Heart right ventricle (tissue), 16 donors: ENCODE measurements around the gene CDCP1. TPM values are rescaled to one million over a fixed set of nuclear protein-coding genes. Genes with fewer than 3 reads are reported as not detected.

Source experiments
- ATAC-seq, 8 donors: fragments of 200-7000 bp; cut with Tn5 transposase; one replicate each; pipeline ENCODE4 v1.9.1; 2020; ENCODE audit warnings: mild to moderate bottlenecking in 8 of 8, moderate library complexity in 8 of 8, moderate number of reproducible peaks in 1 of 8
- DNase-seq, 2 donors: peaks; one replicate each; pipeline ENCODE4 v3.0.0-alpha.2; 2020
- H3K27ac ChIP-seq, 10 donors: fragments of 200-600 bp; sonication (generic) in 2 of 10; one replicate each; pipeline versions ENCODE4 v1.5.0 to v1.8.0; 2020 to 2022; ENCODE audit warnings: mild to moderate bottlenecking in 3 of 10
- H3K27me3 ChIP-seq, 7 donors: fragments of 200-600 bp; one replicate each; pipeline ENCODE4 v1.8.0; 2021 to 2022; ENCODE audit warnings: mild to moderate bottlenecking in 2 of 7
- H3K36me3 ChIP-seq, 9 donors: fragments of 200-600 bp; sonication (generic) in 1 of 9; one replicate each; pipeline versions ENCODE4 v1.5.0 to v1.8.0; 2020 to 2022; ENCODE audit warnings: mild to moderate bottlenecking in 2 of 9
- H3K4me1 ChIP-seq, 9 donors: fragments of 200-600 bp; sonication (generic) in 1 of 9; one replicate each; pipeline versions ENCODE4 v1.5.0 to v1.8.0; 2020 to 2022; ENCODE audit warnings: mild to moderate bottlenecking in 4 of 9
- H3K4me3 ChIP-seq, 10 donors: fragments of 200-600 bp; sonication (generic) in 2 of 10; one replicate each; pipeline versions ENCODE4 v1.5.0 to v1.8.0; 2020 to 2022; ENCODE audit warnings: mild to moderate bottlenecking in 7 of 10, moderate library complexity in 2 of 10
- H3K9me3 ChIP-seq, 11 donors: fragments of 200-600 bp in 10 of 11; sonication (generic) in 2 of 11; one replicate each; pipeline versions ENCODE4 v1.5.0 to v1.8.0; 2013 to 2022; ENCODE audit warnings: mild to moderate bottlenecking in 2 of 11, control low read depth in 1 of 11, moderate library complexity in 1 of 11
- WGBS, 2 donors: extraction: QIAGEN DNeasy Blood & Tissue Kit; methylation state at CpG; one replicate each; pipeline ENCODE4 v1.1.7; 2013; ENCODE audit warnings: inconsistent platforms in 1 of 2; 5-methylcytosine and 5-hydroxymethylcytosine counted together
- intact Hi-C, 10 donors: fragments of 100-400 bp; cut with DNase I; formaldehyde crosslinking; loops; one replicate each; pipeline versions ENCODE4 v1.11.1 to v1.14.2; 2022
- polyA plus RNA-seq, 2 donors: library from polyadenylated mRNA; stranded (reverse); fragments of 200-250 nt; gene quantifications; one replicate each; pipeline ENCODE4 v1.2.3, GENCODE V29; 2013
- total RNA-seq, 10 donors: library from RNA; stranded (reverse); fragmentation: NEBNext Ultra II Directional in 3 of 10; extraction: Animal tissue kit (Norgen Biotek cat#: 25700) in 3 of 10; gene quantifications; one replicate each; pipeline versions ENCODE4 v1.2.1 to v1.2.4, GENCODE V29; 2021 to 2023
- TF ChIP-seq, protein P1 (sequence below), 9 donors: fragments of 200-600 bp; sonication (generic) in 2 of 9; IDR thresholded peaks; one replicate each; pipeline versions ENCODE4 v1.5.0 to v1.8.0; 2021 to 2022; ENCODE audit warnings: antibody characterized with exemption in 9 of 9, mild to moderate bottlenecking in 5 of 9, moderate library complexity in 1 of 9
- donor health status: Arrhythmogenic right ventricular cardiomyopathy.
- donor health status: ischemic (EF 13 %, LVEDD 7.1; RV severe dilation, severe dysfunction).
- donor health status: healthy with polysubstance abuse.
- donor health status: DM: no; HTN: yes; CAD: no.
- donor health status: DM: no; HTN: no; CAD: no.
- donor health status: ischemic (EF 25% LVEDD 6.9; RV normal size, moderate dysfunction).
- donor health status: ischemic (EF 25% LVEDD 5.7; RV mildly dilated, moderate dysfunction).
- donor health status: healthy.
- donor health status: DM: yes; HTN: yes; CAD: no.
- donor health status: Ischemic cardiomyopathy.
- donor health status: ischemic (EF 35%, LVEDD 5.7; RV mildly dilated, moderate dysfunction).
- donor health status: nonischemic (EF 11% LVEDD 7.7; RV severe dilation, severe dysfunction).
- donor health status: DM: yes; HTN: yes; CAD: no.
- donor health status: PGD.
- donor health status: ischemic (EF 29% LVEDD 5.4; RV normal size, mild dysfunction).
- donor health status: nonischemic (EF 23%, LVEDD 6.1; RV moderate dilation, normal function).

Gene CDCP1
- total and polyA plus RNA-seq, 12 donors, result 0.15 to 2.8 (median 0.27) TPM

- no peaks in the 10 kb centered on the region for H3K36me3 ChIP-seq
- no peak overlapping the region for H3K27ac ChIP-seq
- TF ChIP-seq, protein P1, sequence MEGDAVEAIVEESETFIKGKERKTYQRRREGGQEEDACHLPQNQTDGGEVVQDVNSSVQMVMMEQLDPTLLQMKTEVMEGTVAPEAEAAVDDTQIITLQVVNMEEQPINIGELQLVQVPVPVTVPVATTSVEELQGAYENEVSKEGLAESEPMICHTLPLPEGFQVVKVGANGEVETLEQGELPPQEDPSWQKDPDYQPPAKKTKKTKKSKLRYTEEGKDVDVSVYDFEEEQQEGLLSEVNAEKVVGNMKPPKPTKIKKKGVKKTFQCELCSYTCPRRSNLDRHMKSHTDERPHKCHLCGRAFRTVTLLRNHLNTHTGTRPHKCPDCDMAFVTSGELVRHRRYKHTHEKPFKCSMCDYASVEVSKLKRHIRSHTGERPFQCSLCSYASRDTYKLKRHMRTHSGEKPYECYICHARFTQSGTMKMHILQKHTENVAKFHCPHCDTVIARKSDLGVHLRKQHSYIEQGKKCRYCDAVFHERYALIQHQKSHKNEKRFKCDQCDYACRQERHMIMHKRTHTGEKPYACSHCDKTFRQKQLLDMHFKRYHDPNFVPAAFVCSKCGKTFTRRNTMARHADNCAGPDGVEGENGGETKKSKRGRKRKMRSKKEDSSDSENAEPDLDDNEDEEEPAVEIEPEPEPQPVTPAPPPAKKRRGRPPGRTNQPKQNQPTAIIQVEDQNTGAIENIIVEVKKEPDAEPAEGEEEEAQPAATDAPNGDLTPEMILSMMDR (IDR thresholded peaks at IDR 0.05), result no peak
- DNase-seq (no peak), ATAC-seq (no peak)
- peaks cover 0 to 12% (median 6%) of the 10 kb centered on the region in 7 donors for H3K27me3 ChIP-seq
- H3K4me1 ChIP-seq, result no peaks in the 10 kb centered on the region
- 95 to 97% methylated on average over 1 of the region's 1 CpG for WGBS, 2 donors
- peaks cover 0 to 16% (median 8%) of the 10 kb centered on the region in 11 donors for H3K9me3 ChIP-seq
- intact Hi-C loops, result no loop called here
- H3K4me3 ChIP-seq, result no peak overlapping the region
Measured at GRCh38 chr3:45152307-45152706, 6.1 kb upstream of the CDCP1 start.

GRCh38 chr3:45151100-45151499 lies 4.9 kb upstream of the CDCP1 start:
- intact Hi-C loops, result no loop called here
- no peak overlapping the region for H3K27ac ChIP-seq
- no peak for DNase-seq
- peaks cover 0 to 16% (median 8%) of the 10 kb centered on the region in 11 donors for H3K9me3 ChIP-seq
- H3K4me3 ChIP-seq, result no peak overlapping the region
- H3K4me1 ChIP-seq, result peaks cover 0 to 4% (median 1%) of the 10 kb centered on the region in 9 donors
- no peak for ATAC-seq
- peaks cover 4 to 24% (median 18%) of the 10 kb centered on the region in 7 donors for H3K27me3 ChIP-seq
- H3K36me3 ChIP-seq, result no peaks in the 10 kb centered on the region
- TF ChIP-seq, protein P1 (IDR thresholded peaks at IDR 0.05), result no peak
- 60 to 71% methylated on average over 2 of the region's 2 CpGs for WGBS, 2 donors

- peaks cover 0 to 15% (median 11%) of the 10 kb centered on the region in 9 donors for H3K4me1 ChIP-seq
- WGBS, 2 donors, result 79% methylated on average over 2 of the region's 2 CpGs
- ATAC-seq, result no peak
Measured at GRCh38 chr3:45148921-45149320, 2.7 kb upstream of the CDCP1 start.

DNA sequence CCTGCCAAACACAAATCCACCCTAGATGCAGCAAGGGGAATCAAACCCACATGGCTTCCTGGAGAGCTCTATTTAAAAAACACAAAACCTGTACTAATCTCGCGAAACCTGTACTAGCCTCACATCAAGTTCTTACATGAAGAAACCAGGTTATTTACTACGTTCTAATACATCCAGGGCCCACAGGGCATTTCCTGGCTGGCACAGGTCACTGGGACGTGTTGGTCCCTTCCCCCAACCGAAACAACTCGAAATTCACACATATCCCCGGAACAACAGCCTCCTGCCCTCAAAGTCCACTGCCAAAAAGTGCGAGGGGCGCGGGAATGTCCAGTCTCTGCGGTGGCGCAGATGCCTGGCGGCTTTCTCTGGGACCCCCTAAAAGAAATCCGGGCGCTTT lies 955 bp downstream of the CDCP1 start:
- no peak for DNase-seq
- peaks cover 4 to 68% (median 50%) of the 10 kb centered on the region in 7 donors for H3K27me3 ChIP-seq
- intact Hi-C loops, result no loop called here
- 10 to 16% methylated on average over 15 of the region's 15 CpGs for WGBS, 2 donors
- TF ChIP-seq, protein P1 (IDR thresholded peaks at IDR 0.05), result no peak
- H3K27ac ChIP-seq, result peak overlapping the region in 1 of 10 donors; percentile 62
- peaks cover 0 to 21% (median 11%) of the 10 kb centered on the region in 9 donors for H3K4me1 ChIP-seq
- ATAC-seq, result no peak
- H3K36me3 ChIP-seq, result no peaks in the 10 kb centered on the region
- H3K4me3 ChIP-seq, result peak overlapping the region in 9 of 10 donors; percentile 27 to 60 (median 48)
- peaks cover 0 to 2% (median 0%) of the 10 kb centered on the region in 11 donors for H3K9me3 ChIP-seq

More at GRCh38 chr3:45148921-45149320, 2.7 kb upstream of the CDCP1 start:
- peaks cover 0 to 16% (median 8%) of the 10 kb centered on the region in 11 donors for H3K9me3 ChIP-seq
- no peak overlapping the region for H3K27ac ChIP-seq
- H3K36me3 ChIP-seq, result no peaks in the 10 kb centered on the region
- DNase-seq, result no peak
- H3K27me3 ChIP-seq, result peaks cover 4 to 45% (median 40%) of the 10 kb centered on the region in 7 donors
- TF ChIP-seq, protein P1 (IDR thresholded peaks at IDR 0.05), result no peak
- intact Hi-C loops, result no loop called here
- no peak overlapping the region for H3K4me3 ChIP-seq
